ENCODE data around the gene VMAC. TPM values are rescaled to one million over a fixed set of nuclear protein-coding genes. Genes with fewer than 3 reads are reported as not detected.
A peak's percentile ranks its signal among the peaks of the same experiment; 100 is the strongest.
"Not testable (repeated sequence)": the region's sequence is repeated elsewhere in the genome, so short reads cannot be mapped to it uniquely, and the experiment has no call there.

Gene VMAC
- total RNA-seq (2022) (4.3 and 5.5 TPM in 2 replicates), Bru-seq, nascent RNA (percentile 61 among the genes with signal in this experiment), BruChase-seq, experiment 1, labeled RNA remaining after a 6-hour chase (percentile 83 among the genes with signal in this experiment), BruChase-seq, experiment 2, labeled RNA remaining after a 2-hour chase (percentile 78 among the genes with signal in this experiment)
- long read RNA-seq, partial matches to known transcripts = 0 of 5 reads
- long read RNA-seq, other reads (novel, unspliced or antisense) = 2 of 5 reads

- no TSS peak for BruUV-seq (replicated peaks)
- intact Hi-C loops (cut with micrococcal nuclease; ENCODE audit: unreplicated experiment) = no loop called here
Measured at GRCh38 chr19:5904352-5905113, at the start of gene VMAC. TSS of gene VMAC (plus strand) at chr19:5904872. CDS start at chr19:5904891, 19 bp downstream.

GRCh38 chr19:5855151-5855550, 49.5 kb upstream of the VMAC start:
- DNase-seq; intact Hi-C loops (cut with micrococcal nuclease; ENCODE audit: unreplicated experiment); H3K27ac Mint-ChIP-seq (ENCODE audit: unreplicated experiment); H3K9me3 Mint-ChIP-seq (ENCODE audit: low read depth, unreplicated experiment); H3K4me3 Mint-ChIP-seq (ENCODE audit: low read depth, unreplicated experiment); CTCF ChIA-PET; BruUV-seq (replicated peaks): not testable (repeated sequence)
- Mint-ChIP-seq H3K27me3 (ENCODE audit: unreplicated experiment) (peaks cover 12% of the 10 kb centered on the region), H3K4me1 (ENCODE audit: low read depth, unreplicated experiment) (peaks cover 18% of the 10 kb centered on the region), H3K36me3 (ENCODE audit: insufficient read depth, unreplicated experiment) (peaks cover 11% of the 10 kb centered on the region)

More at GRCh38 chr19:5904352-5905113, at the start of gene VMAC:
- Mint-ChIP-seq H3K4me1 (ENCODE audit: low read depth, unreplicated experiment) (peaks cover 8% of the 10 kb centered on the region), H3K27ac (ENCODE audit: unreplicated experiment) (peak within 1 kb of the TSS; percentile 92), H3K36me3 (ENCODE audit: insufficient read depth, unreplicated experiment) (peaks cover 29% of the 10 kb centered on the region), H3K4me3 (ENCODE audit: low read depth, unreplicated experiment) (peak within 1 kb of the TSS; percentile 90), H3K27me3 (ENCODE audit: unreplicated experiment) (no peaks in the 10 kb centered on the region), H3K9me3 (ENCODE audit: low read depth, unreplicated experiment) (no peaks in the 10 kb centered on the region)
- CTCF ChIA-PET = interaction anchor here (0.5 to 2.9 kb wide), 6 partner anchors 10 to 215 kb away, joined by 3 to 26 read pairs (median 4); partner anchors contain the start of genes CAPS, NRTN and RPL36
- TF ChIP-seq CTCF (IDR thresholded peaks at IDR 0.05; ENCODE audit: unreplicated experiment) = no peak
- peak; percentile 98 for DNase-seq

DNA sequence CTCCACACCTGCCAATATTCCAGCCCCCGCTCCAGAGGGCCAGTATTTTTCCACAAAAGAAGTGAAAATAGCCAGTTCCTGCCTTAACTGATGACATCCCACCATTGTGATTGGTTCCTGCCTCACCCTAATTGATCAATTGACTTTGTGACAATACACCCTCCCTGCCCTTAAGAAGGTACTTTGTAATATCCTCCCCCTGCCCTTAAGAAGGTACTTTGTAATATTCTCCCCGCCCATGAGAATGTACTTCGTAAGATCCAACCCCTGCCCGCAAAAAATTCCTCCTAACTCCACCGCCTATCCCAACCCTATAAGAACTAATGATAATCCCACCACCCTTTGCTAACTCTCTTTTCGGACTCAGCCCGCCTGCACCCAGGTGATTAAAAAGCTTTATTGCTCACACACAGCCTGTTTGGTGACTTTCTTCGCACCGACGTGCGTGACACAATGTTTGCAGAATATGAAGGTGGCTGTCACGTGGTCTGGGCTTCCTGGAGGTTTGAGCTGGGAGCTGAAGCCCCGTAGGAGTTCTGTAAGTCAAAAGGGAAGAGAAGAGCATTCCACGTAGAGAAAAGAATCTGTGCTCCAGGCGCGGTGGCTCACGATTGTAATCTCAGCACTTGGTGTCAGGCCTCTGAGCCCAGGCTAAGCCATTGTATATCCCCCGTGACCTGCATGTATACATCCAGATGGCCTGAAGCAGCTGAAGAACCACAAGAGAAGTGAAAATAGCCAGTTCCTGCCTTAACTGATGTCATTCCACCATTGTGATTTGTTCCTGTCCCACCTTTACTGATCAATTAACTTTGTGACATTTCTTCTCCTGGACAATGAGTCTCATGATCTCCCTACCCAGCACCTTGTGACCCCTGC, 47.2 kb upstream of the VMAC start:
- TF ChIP-seq CTCF (IDR thresholded peaks at IDR 0.05; ENCODE audit: unreplicated experiment) = no peak
- no peak overlapping the region for H3K4me3 Mint-ChIP-seq (ENCODE audit: low read depth, unreplicated experiment)
- H3K27me3 Mint-ChIP-seq (ENCODE audit: unreplicated experiment) = peaks cover 8% of the 10 kb centered on the region
- no TSS peak for BruUV-seq (replicated peaks)
- intact Hi-C loops (cut with micrococcal nuclease; ENCODE audit: unreplicated experiment) = no loop called here
- peaks cover 2% of the 10 kb centered on the region for H3K4me1 Mint-ChIP-seq (ENCODE audit: low read depth, unreplicated experiment)
- no peaks in the 10 kb centered on the region for H3K9me3 Mint-ChIP-seq (ENCODE audit: low read depth, unreplicated experiment)
- H3K27ac Mint-ChIP-seq (ENCODE audit: unreplicated experiment) = no peak overlapping the region
- CTCF ChIA-PET = no interaction called here
- DNase-seq = no peak
- H3K36me3 Mint-ChIP-seq (ENCODE audit: insufficient read depth, unreplicated experiment) = no peaks in the 10 kb centered on the region

DNA sequence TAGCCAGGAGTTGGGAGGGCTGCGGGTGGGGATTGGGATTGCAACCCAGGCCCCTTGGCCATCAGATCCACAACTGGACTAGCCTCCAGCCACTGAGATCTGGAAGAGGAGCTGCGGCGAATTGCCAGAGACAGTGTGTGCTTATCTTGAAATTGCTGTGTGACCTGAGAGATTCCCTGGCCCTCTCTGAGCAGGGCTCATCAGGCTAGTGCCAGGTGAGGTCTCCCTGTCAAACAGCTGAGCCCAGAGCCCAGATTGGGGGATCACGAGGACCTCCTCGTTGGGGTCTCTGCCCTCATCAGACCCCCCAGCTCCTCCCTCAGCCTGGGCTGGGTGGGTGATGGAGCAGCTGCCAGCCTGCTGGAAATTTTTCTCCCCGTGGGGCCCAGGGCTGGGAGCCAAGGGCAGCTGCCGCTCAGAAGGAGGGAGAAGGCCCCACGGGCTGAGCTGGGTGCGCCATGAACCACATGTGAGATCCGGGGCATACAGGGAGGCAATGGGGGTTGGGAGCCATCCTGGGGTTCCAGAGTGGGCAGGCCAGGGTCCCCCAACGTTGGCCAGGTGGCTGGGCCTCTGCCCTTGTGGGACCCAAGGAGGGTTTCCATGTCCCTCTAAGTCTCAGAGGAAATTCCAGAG, 41.5 kb upstream of the VMAC start:
- Mint-ChIP-seq H3K27ac (ENCODE audit: unreplicated experiment) (no peak overlapping the region), H3K4me3 (ENCODE audit: low read depth, unreplicated experiment) (no peak overlapping the region), H3K4me1 (ENCODE audit: low read depth, unreplicated experiment) (no peaks in the 10 kb centered on the region), H3K27me3 (ENCODE audit: unreplicated experiment) (peaks cover 5% of the 10 kb centered on the region), H3K9me3 (ENCODE audit: low read depth, unreplicated experiment) (no peaks in the 10 kb centered on the region), H3K36me3 (ENCODE audit: insufficient read depth, unreplicated experiment) (peaks cover 4% of the 10 kb centered on the region)
- CTCF ChIA-PET = interaction anchor here (0.6 kb wide), 1 partner anchor 298 kb away, joined by 3 read pairs; no protein-coding TSS in a partner anchor
- no peak for DNase-seq
- BruUV-seq (replicated peaks) = no TSS peak
- intact Hi-C loops (cut with micrococcal nuclease; ENCODE audit: unreplicated experiment) = no loop called here
- TF ChIP-seq CTCF (IDR thresholded peaks at IDR 0.05; ENCODE audit: unreplicated experiment) = no peak

Data from Calu3 (cell line).